ENCODE results near the gene CTIF. TPM values are rescaled to one million over a fixed set of nuclear protein-coding genes. Genes with fewer than 3 reads are reported as not detected.
A peak's percentile ranks its signal among the peaks of the same experiment; 100 is the strongest.

Gene CTIF
- total and polyA plus RNA-seq, 2 experiments from 2014 or later, result 8.6 to 14.4 TPM

DNA sequence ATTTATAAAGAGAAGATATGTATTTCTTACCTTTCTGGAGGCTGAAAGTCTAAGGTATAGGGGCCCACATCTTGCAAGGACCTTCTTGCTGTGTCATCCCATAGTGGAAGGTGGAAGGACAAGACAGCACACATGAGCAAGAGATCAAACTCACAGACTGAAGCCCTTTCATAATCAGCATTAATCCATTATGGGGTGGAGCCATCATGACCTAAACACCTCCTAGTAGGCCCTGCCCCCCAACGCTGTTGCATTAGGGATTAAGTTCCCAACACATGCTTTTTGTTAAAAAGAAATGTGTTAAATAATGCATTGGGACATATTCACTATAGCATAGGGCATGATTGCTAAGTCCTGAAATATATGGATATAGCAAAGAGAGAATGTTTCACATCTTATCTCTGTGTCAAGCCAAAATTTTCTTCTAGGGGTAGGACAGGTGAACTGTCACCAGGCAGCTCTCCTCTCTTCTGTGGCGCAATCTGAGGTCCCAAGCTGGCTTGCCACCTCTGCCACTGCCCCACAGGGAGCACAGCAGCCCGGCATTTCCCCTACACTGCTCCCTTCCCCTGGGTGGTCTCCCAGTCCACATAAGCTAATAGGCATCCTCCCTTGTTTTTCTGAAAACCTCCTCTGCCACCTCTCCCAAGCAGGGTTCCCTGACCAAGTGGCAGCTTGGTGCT is 8.3 kb upstream of the CTIF start:
- Mint-ChIP-seq H3K9me3 (no peaks in the 10 kb centered on the region), H3K36me3 (ENCODE audit: low read depth) (no peaks in the 10 kb centered on the region), H3K4me3 (no peak overlapping the region), H3K27me3 (ENCODE audit: insufficient read depth, low read depth, poor library complexity) (peaks cover 5% of the 10 kb centered on the region), H3K4me1 (peaks cover 8% of the 10 kb centered on the region), H3K27ac (no peak overlapping the region)
- no peak overlapping the region for H3K27ac ChIP-seq (ENCODE audit: low read depth)
- peak; percentile 51; the same call in 2 of the 3 replicates for ATAC-seq
- peaks cover 7% of the 10 kb centered on the region; the same call in 1 of the 2 replicates for H3K4me1 ChIP-seq (ENCODE audit: insufficient read depth)
- no peaks in the 10 kb centered on the region for H3K36me3 ChIP-seq (ENCODE audit: insufficient read depth)
- no peaks in the 10 kb centered on the region for H4K20me1 ChIP-seq (replicated peaks; ENCODE audit: insufficient read depth)
- H3K27me3 ChIP-seq (ENCODE audit: insufficient read depth), result no peaks in the 10 kb centered on the region
- no peak overlapping the region for H3K4me3 ChIP-seq
- no peak overlapping the region for H3K4me2 ChIP-seq
- H3F3A ChIP-seq (replicated peaks; ENCODE audit: low read depth), result no peaks in the 10 kb centered on the region
- H2AFZ ChIP-seq, result no peak overlapping the region
- TF ChIP-seq CTCF (conservative IDR thresholded peaks at IDR 0.05; ENCODE audit: low read depth in 2 of 2) (no peak), JUNB (IDR thresholded peaks at IDR 0.05; ENCODE audit: unreplicated experiment) (no peak), STAT1 (IDR thresholded peaks at IDR 0.05; ENCODE audit: unreplicated experiment) (no peak), POLR2AphosphoS5 (IDR thresholded peaks at IDR 0.05; ENCODE audit: low read depth) (no peak)
- TF ChIP-seq, protein P1, sequence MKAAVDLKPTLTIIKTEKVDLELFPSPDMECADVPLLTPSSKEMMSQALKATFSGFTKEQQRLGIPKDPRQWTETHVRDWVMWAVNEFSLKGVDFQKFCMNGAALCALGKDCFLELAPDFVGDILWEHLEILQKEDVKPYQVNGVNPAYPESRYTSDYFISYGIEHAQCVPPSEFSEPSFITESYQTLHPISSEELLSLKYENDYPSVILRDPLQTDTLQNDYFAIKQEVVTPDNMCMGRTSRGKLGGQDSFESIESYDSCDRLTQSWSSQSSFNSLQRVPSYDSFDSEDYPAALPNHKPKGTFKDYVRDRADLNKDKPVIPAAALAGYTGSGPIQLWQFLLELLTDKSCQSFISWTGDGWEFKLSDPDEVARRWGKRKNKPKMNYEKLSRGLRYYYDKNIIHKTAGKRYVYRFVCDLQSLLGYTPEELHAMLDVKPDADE (IDR thresholded peaks at IDR 0.05), result no peak
- DNase-seq (ENCODE audit: low spot score), result no peak
- no peaks in the 10 kb centered on the region for H3K79me2 ChIP-seq (replicated peaks; ENCODE audit: insufficient read depth)
- H3K9me2 ChIP-seq (ENCODE audit: insufficient read depth), result no peaks in the 10 kb centered on the region

GRCh38 chr18:48531082-48531403 is 7.8 kb upstream of the CTIF start:
- Histone ChIP-seq H3F3A (replicated peaks; ENCODE audit: low read depth) (no peaks in the 10 kb centered on the region), H4K20me1 (replicated peaks; ENCODE audit: insufficient read depth) (no peaks in the 10 kb centered on the region), H3K27me3 (ENCODE audit: insufficient read depth) (no peaks in the 10 kb centered on the region), H3K4me1 (ENCODE audit: insufficient read depth) (peaks cover 7% of the 10 kb centered on the region; the same call in 1 of the 2 replicates), H3K4me2 (no peak overlapping the region), H3K27ac (ENCODE audit: low read depth) (no peak overlapping the region), H3K79me2 (replicated peaks; ENCODE audit: insufficient read depth) (no peaks in the 10 kb centered on the region), H3K9me2 (ENCODE audit: insufficient read depth) (no peaks in the 10 kb centered on the region), H3K4me3 (no peak overlapping the region), H2AFZ (no peak overlapping the region), H3K36me3 (ENCODE audit: insufficient read depth) (no peaks in the 10 kb centered on the region)
- Mint-ChIP-seq H3K27me3 (ENCODE audit: insufficient read depth, low read depth, poor library complexity) (peaks cover 5% of the 10 kb centered on the region), H3K9me3 (no peaks in the 10 kb centered on the region; the same call in 2 of the 3 replicates), H3K4me1 (peaks cover 8% of the 10 kb centered on the region), H3K27ac (no peak overlapping the region), H3K4me3 (no peak overlapping the region), H3K36me3 (ENCODE audit: low read depth) (no peaks in the 10 kb centered on the region)
- ATAC-seq, result no peak
- DNase-seq (ENCODE audit: low spot score), result no peak
- TF ChIP-seq CTCF (conservative IDR thresholded peaks at IDR 0.05; ENCODE audit: low read depth in 2 of 2) (no peak), ZNF462 (CRISPR knock-in tag; IDR thresholded peaks at IDR 0.05) (no peak), STAT1 (IDR thresholded peaks at IDR 0.05; ENCODE audit: unreplicated experiment) (no peak), CREB1 (CRISPR knock-in tag; IDR thresholded peaks at IDR 0.05; ENCODE audit: low read depth) (no peak), EZH2 (IDR thresholded peaks at IDR 0.05; ENCODE audit: low read depth, unreplicated experiment) (no peak)
- TF ChIP-seq, protein P1 (IDR thresholded peaks at IDR 0.05), result no peak
